Activated naive CD4-positive, alpha-beta T cell treated with anti-CD3 and anti-CD28 coated beads, Interleukin-2, amount 50 U/mL, for 24 hours (primary cell): ENCODE measurements around the gene GMDS.
"Not testable (repeated sequence)": the region's sequence is repeated elsewhere in the genome, so short reads cannot be mapped to it uniquely, and the experiment has no call there.

Experiments
- H3K27ac Mint-ChIP-seq: one replicate; pipeline ENCODE4 v1.8.0; 2021; ENCODE audit warnings: mild to moderate bottlenecking, mixed read lengths
- H3K27me3 Mint-ChIP-seq: one replicate; pipeline ENCODE4 v1.8.0; 2021; ENCODE audit warnings: mixed read lengths
- H3K36me3 Mint-ChIP-seq: one replicate; pipeline ENCODE4 v1.8.0; 2021; ENCODE audit warnings: mixed read lengths
- H3K4me1 Mint-ChIP-seq: one replicate; pipeline ENCODE4 v1.8.0; 2021; ENCODE audit warnings: mixed read lengths
- H3K4me3 Mint-ChIP-seq: one replicate; pipeline ENCODE4 v1.8.0; 2021; ENCODE audit warnings: mild to moderate bottlenecking, mixed read lengths
- H3K9me3 Mint-ChIP-seq: one replicate; pipeline ENCODE4 v1.8.0; 2021; ENCODE audit warnings: mixed read lengths

Gene GMDS

GRCh38 chr6:1708122-1708521 lies 537.3 kb downstream of the GMDS start:
- Mint-ChIP-seq H3K36me3 (peaks cover 7% of the 10 kb centered on the region), H3K27me3 (no peaks in the 10 kb centered on the region), H3K9me3 (no peaks in the 10 kb centered on the region), H3K4me1 (no peaks in the 10 kb centered on the region), H3K4me3 (no peak overlapping the region), H3K27ac (no peak overlapping the region)

- H3K4me3 Mint-ChIP-seq, result no peak overlapping the region
- H3K27me3 Mint-ChIP-seq, result no peaks in the 10 kb centered on the region
- peaks cover 3% of the 10 kb centered on the region for H3K36me3 Mint-ChIP-seq
- H3K27ac Mint-ChIP-seq, result no peak overlapping the region
- H3K9me3 Mint-ChIP-seq, result no peaks in the 10 kb centered on the region
- H3K4me1 Mint-ChIP-seq, result no peaks in the 10 kb centered on the region
Measured at GRCh38 chr6:1705630-1706029, 539.8 kb downstream of the GMDS start.

- H3K36me3 Mint-ChIP-seq, result peaks cover 3% of the 10 kb centered on the region
- H3K9me3 Mint-ChIP-seq, result no peaks in the 10 kb centered on the region
- no peak overlapping the region for H3K4me3 Mint-ChIP-seq
- H3K27ac Mint-ChIP-seq, result no peak overlapping the region
- no peaks in the 10 kb centered on the region for H3K4me1 Mint-ChIP-seq
- no peaks in the 10 kb centered on the region for H3K27me3 Mint-ChIP-seq
Measured at GRCh38 chr6:1705183-1705582, 540.2 kb downstream of the GMDS start.

- Mint-ChIP-seq H3K27me3 (no peaks in the 10 kb centered on the region), H3K27ac (no peak overlapping the region), H3K36me3 (peaks cover 3% of the 10 kb centered on the region), H3K9me3 (no peaks in the 10 kb centered on the region), H3K4me1 (no peaks in the 10 kb centered on the region), H3K4me3 (no peak overlapping the region)
Measured at GRCh38 chr6:1704711-1705110, 540.7 kb downstream of the GMDS start.

- Mint-ChIP-seq H3K27me3 (no peaks in the 10 kb centered on the region), H3K4me3 (no peak overlapping the region), H3K36me3 (peaks cover 3% of the 10 kb centered on the region), H3K4me1 (no peaks in the 10 kb centered on the region), H3K27ac (no peak overlapping the region), H3K9me3 (no peaks in the 10 kb centered on the region)
Measured at GRCh38 chr6:1703923-1704322, 541.5 kb downstream of the GMDS start.

- Mint-ChIP-seq H3K9me3 (no peaks in the 10 kb centered on the region), H3K27me3 (no peaks in the 10 kb centered on the region), H3K4me3 (no peak overlapping the region), H3K27ac (no peak overlapping the region), H3K36me3 (peaks cover 3% of the 10 kb centered on the region), H3K4me1 (no peaks in the 10 kb centered on the region)
Measured at GRCh38 chr6:1703091-1703855, 542.1 kb downstream of the GMDS start.

- no peaks in the 10 kb centered on the region for H3K9me3 Mint-ChIP-seq
- H3K27me3 Mint-ChIP-seq, result no peaks in the 10 kb centered on the region
- H3K4me1 Mint-ChIP-seq, result no peaks in the 10 kb centered on the region
- peaks cover 6% of the 10 kb centered on the region for H3K36me3 Mint-ChIP-seq
- no peak overlapping the region for H3K27ac Mint-ChIP-seq
- H3K4me3 Mint-ChIP-seq, result no peak overlapping the region
Measured at GRCh38 chr6:1702580-1703051, 542.8 kb downstream of the GMDS start.

GRCh38 chr6:1701668-1702353 lies 543.6 kb downstream of the GMDS start:
- no peak overlapping the region for H3K27ac Mint-ChIP-seq
- no peaks in the 10 kb centered on the region for H3K9me3 Mint-ChIP-seq
- H3K4me1 Mint-ChIP-seq, result no peaks in the 10 kb centered on the region
- no peak overlapping the region for H3K4me3 Mint-ChIP-seq
- peaks cover 8% of the 10 kb centered on the region for H3K36me3 Mint-ChIP-seq
- H3K27me3 Mint-ChIP-seq, result no peaks in the 10 kb centered on the region

- no peaks in the 10 kb centered on the region for H3K9me3 Mint-ChIP-seq
- no peaks in the 10 kb centered on the region for H3K27me3 Mint-ChIP-seq
- no peaks in the 10 kb centered on the region for H3K4me1 Mint-ChIP-seq
- no peak overlapping the region for H3K4me3 Mint-ChIP-seq
- H3K27ac Mint-ChIP-seq, result no peak overlapping the region
- peaks cover 10% of the 10 kb centered on the region for H3K36me3 Mint-ChIP-seq
Measured at GRCh38 chr6:1700278-1700967, 545.0 kb downstream of the GMDS start.

- Mint-ChIP-seq H3K4me1 (no peaks in the 10 kb centered on the region), H3K9me3 (no peaks in the 10 kb centered on the region), H3K36me3 (peaks cover 6% of the 10 kb centered on the region), H3K4me3 (no peak overlapping the region), H3K27me3 (no peaks in the 10 kb centered on the region), H3K27ac (no peak overlapping the region)
Measured at GRCh38 chr6:1698527-1698926, 546.9 kb downstream of the GMDS start.

GRCh38 chr6:1697688-1698351 lies 547.6 kb downstream of the GMDS start:
- no peak overlapping the region for H3K4me3 Mint-ChIP-seq
- no peaks in the 10 kb centered on the region for H3K27me3 Mint-ChIP-seq
- H3K4me1 Mint-ChIP-seq, result no peaks in the 10 kb centered on the region
- peaks cover 7% of the 10 kb centered on the region for H3K36me3 Mint-ChIP-seq
- peaks cover 7% of the 10 kb centered on the region for H3K9me3 Mint-ChIP-seq
- no peak overlapping the region for H3K27ac Mint-ChIP-seq

- Mint-ChIP-seq H3K27ac (no peak overlapping the region), H3K4me3 (no peak overlapping the region), H3K9me3 (peaks cover 12% of the 10 kb centered on the region), H3K36me3 (peaks cover 11% of the 10 kb centered on the region), H3K27me3 (no peaks in the 10 kb centered on the region), H3K4me1 (no peaks in the 10 kb centered on the region)
Measured at GRCh38 chr6:1696463-1696850, 548.9 kb downstream of the GMDS start.

- H3K4me1 Mint-ChIP-seq, result no peaks in the 10 kb centered on the region
- H3K36me3 Mint-ChIP-seq, result peaks cover 11% of the 10 kb centered on the region
- no peaks in the 10 kb centered on the region for H3K27me3 Mint-ChIP-seq
- H3K9me3 Mint-ChIP-seq, result peaks cover 12% of the 10 kb centered on the region
- H3K27ac Mint-ChIP-seq, result no peak overlapping the region
- no peak overlapping the region for H3K4me3 Mint-ChIP-seq
Measured at GRCh38 chr6:1695546-1696462, 549.6 kb downstream of the GMDS start.

GRCh38 chr6:1691828-1692227 lies 553.6 kb downstream of the GMDS start:
- not testable (repeated sequence) for H3K4me1 Mint-ChIP-seq, H3K27me3 Mint-ChIP-seq, H3K27ac Mint-ChIP-seq, H3K4me3 Mint-ChIP-seq
- peaks cover 14% of the 10 kb centered on the region for H3K36me3 Mint-ChIP-seq
- H3K9me3 Mint-ChIP-seq, result peaks cover 12% of the 10 kb centered on the region

GRCh38 chr6:1690656-1691055 lies 554.7 kb downstream of the GMDS start:
- Mint-ChIP-seq H3K36me3 (peaks cover 12% of the 10 kb centered on the region), H3K9me3 (peaks cover 12% of the 10 kb centered on the region)
- H3K4me1 Mint-ChIP-seq, H3K27ac Mint-ChIP-seq, H3K4me3 Mint-ChIP-seq, H3K27me3 Mint-ChIP-seq: not testable (repeated sequence)
